A673 (cell line): ENCODE results near the gene BRCA2. TPM values are rescaled to one million over a fixed set of nuclear protein-coding genes. Genes with fewer than 3 reads are reported as not detected.

Source experiments
- BruUV-seq: library from RNA; stranded (reverse); fragments of 400-500 nt; replicated peaks from 2 replicates; lab custom pipeline; 2021; lab: Mats Ljungman, UMichigan
- CTCF ChIA-PET: fragments of 300-600 bp; sonication (Branson Sonifier 250); formaldehyde crosslinking; loops from one replicate; lab custom pipeline; 2022; ENCODE audit warnings: antibody characterized with exemption; lab: Charles Lee
- POLR2A ChIA-PET: fragments of 300-600 bp; sonication (Branson Sonifier 250); formaldehyde crosslinking; loops from one replicate; lab custom pipeline; 2022; ENCODE audit warnings: antibody characterized with exemption; ENCODE audit not compliant: low non-redundant PET; lab: Charles Lee
- DNase-seq: peaks from one replicate; pipeline ENCODE4 v3.0.0-alpha.2; 2015; ENCODE audit warnings: low spot score
- H3K27ac ChIP-seq: fragments of 200-600 bp; sonication (generic); 2 replicates; pipeline ENCODE4 v1.5.1; 2016; ENCODE audit warnings: mixed run types, low read depth, mild to moderate bottlenecking, mixed read lengths, antibody characterized with exemption, low read length; ENCODE audit not compliant: poor library complexity, severe bottlenecking
- H3K27me3 ChIP-seq: fragments of 200-600 bp; sonication (generic); replicated peaks from 2 replicates; pipeline ENCODE4 v1.6.1; 2017; ENCODE audit warnings: mixed run types, low read depth, mild to moderate bottlenecking, mixed read lengths, antibody characterized with exemption, low read length; ENCODE audit not compliant: insufficient read depth, poor library complexity
- H3K36me3 ChIP-seq: fragments of 200-600 bp; sonication (generic); 2 replicates; pipeline ENCODE4 v1.6.1; 2016; ENCODE audit warnings: mixed run types, mild to moderate bottlenecking, mixed read lengths, antibody characterized with exemption, low read length; ENCODE audit not compliant: insufficient read depth, poor library complexity, severe bottlenecking
- H3K4me1 ChIP-seq: fragments of 200-600 bp; sonication (generic); 2 replicates; pipeline ENCODE4 v1.6.1; 2017; ENCODE audit warnings: mixed run types, mild to moderate bottlenecking, mixed read lengths, antibody characterized with exemption, low read length; ENCODE audit not compliant: insufficient read depth, poor library complexity, severe bottlenecking
- H3K4me3 ChIP-seq: fragments of 200-600 bp; sonication (generic); 2 replicates; pipeline ENCODE4 v1.5.1; 2016; ENCODE audit warnings: low read depth, mixed run types, mild to moderate bottlenecking, mixed read lengths, low read length; ENCODE audit not compliant: poor library complexity, severe bottlenecking
- H3K9me3 ChIP-seq: fragments of 200-600 bp; sonication (generic); 2 replicates; pipeline ENCODE4 v1.6.1; 2016; ENCODE audit warnings: mixed run types, low read depth, mild to moderate bottlenecking, mixed read lengths, antibody characterized with exemption, low read length; ENCODE audit not compliant: poor library complexity, severe bottlenecking
- CTCF ChIP-seq: fragments of 300-800, 200-600 bp; sonication (generic); conservative IDR thresholded peaks from 2 replicates; pipeline ENCODE4 v1.5.1; 2017; ENCODE audit warnings: low read depth, mild to moderate bottlenecking, antibody characterized with exemption, low read length, moderate library complexity, mixed read lengths
- EZH2 ChIP-seq: fragments of 200-600 bp; sonication (generic); IDR thresholded peaks from 2 replicates; pipeline ENCODE4 v1.6.1; 2017; ENCODE audit warnings: borderline replicate concordance, low read depth, mild to moderate bottlenecking, mixed read lengths, antibody characterized with exemption, low read length; ENCODE audit not compliant: poor library complexity, severe bottlenecking
- intact Hi-C: fragments of 100-400 bp; cut with micrococcal nuclease; formaldehyde crosslinking; loops from one replicate; pipeline ENCODE4 v1.10.0; 2022; ENCODE audit not compliant: unreplicated experiment
- total RNA-seq: library from RNA; stranded (reverse); gene quantifications from 2 replicates; pipeline ENCODE4 v1.2.3, GENCODE V29; 2021

BRCA2 gene
- total RNA-seq, 1 experiment from 2014 or later: 35.9 TPM

- Histone ChIP-seq H3K27ac (no peak overlapping the region), H3K9me3 (no peaks in the 10 kb centered on the region), H3K27me3 (no peaks in the 10 kb centered on the region), H3K4me3 (no peak overlapping the region), H3K4me1 (no peaks in the 10 kb centered on the region), H3K36me3 (peaks cover 13% of the 10 kb centered on the region)
- DNase-seq: no peak
- no peak for TF ChIP-seq EZH2
- no peak for TF ChIP-seq CTCF
- BruUV-seq: no TSS peak
- intact Hi-C loops: no loop called here
- POLR2A ChIA-PET: no interaction called here
- CTCF ChIA-PET: no interaction called here
These were observed 47.3 kb downstream of the BRCA2 start for GRCh38 chr13:32362574-32362973.

- intact Hi-C loops: no loop called here
- Histone ChIP-seq H3K27ac (no peak overlapping the region), H3K9me3 (no peaks in the 10 kb centered on the region), H3K4me3 (no peak overlapping the region), H3K27me3 (no peaks in the 10 kb centered on the region), H3K4me1 (no peaks in the 10 kb centered on the region), H3K36me3 (peaks cover 28% of the 10 kb centered on the region)
- no peak for TF ChIP-seq EZH2
- TF ChIP-seq CTCF: no peak
- DNase-seq: no peak
- BruUV-seq: no TSS peak
- POLR2A ChIA-PET: no interaction called here
- CTCF ChIA-PET: no interaction called here
These were observed 55.5 kb downstream of the BRCA2 start for GRCh38 chr13:32370805-32371204.

GRCh38 chr13:32376642-32377415 is 61.5 kb downstream of the BRCA2 start:
- no peaks in the 10 kb centered on the region for H3K27me3 ChIP-seq
- H3K4me1 ChIP-seq: no peaks in the 10 kb centered on the region
- no peak for DNase-seq
- H3K27ac ChIP-seq: no peak overlapping the region
- intact Hi-C loops: no loop called here
- TF ChIP-seq EZH2 (no peak), CTCF (no peak)
- no peaks in the 10 kb centered on the region for H3K9me3 ChIP-seq
- CTCF ChIA-PET: no interaction called here
- no TSS peak for BruUV-seq
- H3K36me3 ChIP-seq: peaks cover 34% of the 10 kb centered on the region
- H3K4me3 ChIP-seq: no peak overlapping the region
- POLR2A ChIA-PET: no interaction called here
